ENCODE results near the gene DOLK.

The DOLK gene

GRCh38 chr9:128987805-128988204, 40.4 kb upstream of the DOLK start:
- no peak overlapping the region for H3K4me3 ChIP-seq (ENCODE audit: low read depth in 1 of 2, low read length in 2 of 2)
- ATAC-seq (ENCODE audit: insufficient read depth, low read depth): no peak

GRCh38 chr9:128986671-128987070, 39.3 kb upstream of the DOLK start:
- TF ChIP-seq, protein P1, sequence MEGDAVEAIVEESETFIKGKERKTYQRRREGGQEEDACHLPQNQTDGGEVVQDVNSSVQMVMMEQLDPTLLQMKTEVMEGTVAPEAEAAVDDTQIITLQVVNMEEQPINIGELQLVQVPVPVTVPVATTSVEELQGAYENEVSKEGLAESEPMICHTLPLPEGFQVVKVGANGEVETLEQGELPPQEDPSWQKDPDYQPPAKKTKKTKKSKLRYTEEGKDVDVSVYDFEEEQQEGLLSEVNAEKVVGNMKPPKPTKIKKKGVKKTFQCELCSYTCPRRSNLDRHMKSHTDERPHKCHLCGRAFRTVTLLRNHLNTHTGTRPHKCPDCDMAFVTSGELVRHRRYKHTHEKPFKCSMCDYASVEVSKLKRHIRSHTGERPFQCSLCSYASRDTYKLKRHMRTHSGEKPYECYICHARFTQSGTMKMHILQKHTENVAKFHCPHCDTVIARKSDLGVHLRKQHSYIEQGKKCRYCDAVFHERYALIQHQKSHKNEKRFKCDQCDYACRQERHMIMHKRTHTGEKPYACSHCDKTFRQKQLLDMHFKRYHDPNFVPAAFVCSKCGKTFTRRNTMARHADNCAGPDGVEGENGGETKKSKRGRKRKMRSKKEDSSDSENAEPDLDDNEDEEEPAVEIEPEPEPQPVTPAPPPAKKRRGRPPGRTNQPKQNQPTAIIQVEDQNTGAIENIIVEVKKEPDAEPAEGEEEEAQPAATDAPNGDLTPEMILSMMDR (IDR thresholded peaks at IDR 0.05; ENCODE audit: borderline replicate concordance, extremely low read depth, low read length, poor library complexity, severe bottlenecking): no peak
- TF ChIP-seq EZH2 (IDR thresholded peaks at IDR 0.05; ENCODE audit: borderline replicate concordance, low read depth, low read length, severe bottlenecking): no peak
- Histone ChIP-seq H3K79me2 (ENCODE audit: insufficient read depth, low read length) (no peaks in the 10 kb centered on the region), H3K4me2 (ENCODE audit: insufficient read depth, low read length) (no peak overlapping the region), H3K36me3 (ENCODE audit: insufficient read depth, low read length) (peaks cover 80% of the 10 kb centered on the region), H3K9me3 (ENCODE audit: insufficient read depth, low read length, severe bottlenecking) (no peaks in the 10 kb centered on the region), H3K4me3 (ENCODE audit: low read depth in 1 of 2, low read length in 2 of 2) (no peak overlapping the region), H3K9ac (ENCODE audit: low read depth, low read length) (no peak overlapping the region), H3K27me3 (ENCODE audit: insufficient read depth, low read length, poor library complexity) (no peaks in the 10 kb centered on the region), H2AFZ (ENCODE audit: low read depth, low read length) (no peak overlapping the region), H3K4me1 (ENCODE audit: insufficient read depth, low read length) (no peaks in the 10 kb centered on the region), H3K27ac (ENCODE audit: low read length) (no peak overlapping the region), H4K20me1 (ENCODE audit: insufficient read depth, low read length) (no peaks in the 10 kb centered on the region)
- ATAC-seq (ENCODE audit: insufficient read depth, low read depth): no peak
- no peak for DNase-seq

More at GRCh38 chr9:128987805-128988204, 40.4 kb upstream of the DOLK start:
- no peaks in the 10 kb centered on the region for H3K9me3 ChIP-seq (ENCODE audit: insufficient read depth, low read length, severe bottlenecking)
- no peaks in the 10 kb centered on the region for H3K79me2 ChIP-seq (ENCODE audit: insufficient read depth, low read length)
- no peak overlapping the region for H3K4me2 ChIP-seq (ENCODE audit: insufficient read depth, low read length)
- no peaks in the 10 kb centered on the region for H3K27me3 ChIP-seq (ENCODE audit: insufficient read depth, low read length, poor library complexity)
- peaks cover 84% of the 10 kb centered on the region for H3K36me3 ChIP-seq (ENCODE audit: insufficient read depth, low read length)
- H3K4me1 ChIP-seq (ENCODE audit: insufficient read depth, low read length): no peaks in the 10 kb centered on the region
- TF ChIP-seq, protein P1 (IDR thresholded peaks at IDR 0.05; ENCODE audit: borderline replicate concordance, extremely low read depth, low read length, poor library complexity, severe bottlenecking): no peak
- TF ChIP-seq EZH2 (IDR thresholded peaks at IDR 0.05; ENCODE audit: borderline replicate concordance, low read depth, low read length, severe bottlenecking): no peak
- no peak for DNase-seq
- no peaks in the 10 kb centered on the region for H4K20me1 ChIP-seq (ENCODE audit: insufficient read depth, low read length)
- H3K27ac ChIP-seq (ENCODE audit: low read length): no peak overlapping the region
- H3K9ac ChIP-seq (ENCODE audit: low read depth, low read length): no peak overlapping the region
- no peak overlapping the region for H2AFZ ChIP-seq (ENCODE audit: low read depth, low read length)

DNA sequence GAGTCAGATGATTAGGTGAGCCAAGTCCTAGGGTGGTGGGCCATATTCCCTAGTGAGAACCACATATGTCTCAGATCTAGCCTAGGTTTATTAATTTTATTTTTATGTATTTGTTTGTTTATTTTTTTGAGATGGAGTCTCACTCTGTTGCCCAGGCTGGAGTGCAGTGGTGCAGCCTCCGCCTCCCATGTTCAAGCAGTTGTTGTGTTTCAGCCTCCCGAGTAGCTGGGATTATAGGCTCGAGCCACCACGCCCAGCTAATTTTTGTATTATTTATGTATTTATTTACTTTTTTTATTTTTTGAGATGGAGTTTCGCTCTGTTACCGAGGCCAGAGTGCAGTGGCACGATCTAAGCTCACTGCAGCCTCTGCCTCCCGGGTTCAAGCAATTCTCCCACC, 36.1 kb upstream of the DOLK start:
- Histone ChIP-seq H3K79me2 (ENCODE audit: insufficient read depth, low read length) (no peaks in the 10 kb centered on the region), H3K36me3 (ENCODE audit: insufficient read depth, low read length) (peaks cover 87% of the 10 kb centered on the region), H4K20me1 (ENCODE audit: insufficient read depth, low read length) (no peaks in the 10 kb centered on the region), H3K4me2 (ENCODE audit: insufficient read depth, low read length) (no peak overlapping the region), H3K4me1 (ENCODE audit: insufficient read depth, low read length) (no peaks in the 10 kb centered on the region), H3K9ac (ENCODE audit: low read depth, low read length) (no peak overlapping the region), H3K27me3 (ENCODE audit: insufficient read depth, low read length, poor library complexity) (no peaks in the 10 kb centered on the region), H2AFZ (ENCODE audit: low read depth, low read length) (no peak overlapping the region), H3K9me3 (ENCODE audit: insufficient read depth, low read length, severe bottlenecking) (no peaks in the 10 kb centered on the region), H3K27ac (ENCODE audit: low read length) (no peak overlapping the region), H3K4me3 (ENCODE audit: low read depth in 1 of 2, low read length in 2 of 2) (no peak overlapping the region)
- DNase-seq: no peak
- ATAC-seq (ENCODE audit: insufficient read depth, low read depth): no peak
- TF ChIP-seq EZH2 (IDR thresholded peaks at IDR 0.05; ENCODE audit: borderline replicate concordance, low read depth, low read length, severe bottlenecking): no peak
- TF ChIP-seq, protein P1 (IDR thresholded peaks at IDR 0.05; ENCODE audit: borderline replicate concordance, extremely low read depth, low read length, poor library complexity, severe bottlenecking): no peak

GRCh38 chr9:128979111-128979510, 31.7 kb upstream of the DOLK start:
- H3K4me3 ChIP-seq (ENCODE audit: low read depth in 1 of 2, low read length in 2 of 2): no peak overlapping the region
- H2AFZ ChIP-seq (ENCODE audit: low read depth, low read length): no peak overlapping the region
- no peak overlapping the region for H3K9ac ChIP-seq (ENCODE audit: low read depth, low read length)
- H3K9me3 ChIP-seq (ENCODE audit: insufficient read depth, low read length, severe bottlenecking): no peaks in the 10 kb centered on the region
- no peaks in the 10 kb centered on the region for H3K79me2 ChIP-seq (ENCODE audit: insufficient read depth, low read length)
- no peaks in the 10 kb centered on the region for H3K27me3 ChIP-seq (ENCODE audit: insufficient read depth, low read length, poor library complexity)
- ATAC-seq (ENCODE audit: insufficient read depth, low read depth) (no peak), DNase-seq (no peak)
- H3K27ac ChIP-seq (ENCODE audit: low read length): no peak overlapping the region
- no peak overlapping the region for H3K4me2 ChIP-seq (ENCODE audit: insufficient read depth, low read length)
- TF ChIP-seq, protein P1 (IDR thresholded peaks at IDR 0.05; ENCODE audit: borderline replicate concordance, extremely low read depth, low read length, poor library complexity, severe bottlenecking): no peak
- no peak for TF ChIP-seq EZH2 (IDR thresholded peaks at IDR 0.05; ENCODE audit: borderline replicate concordance, low read depth, low read length, severe bottlenecking)
- no peaks in the 10 kb centered on the region for H4K20me1 ChIP-seq (ENCODE audit: insufficient read depth, low read length)
- H3K4me1 ChIP-seq (ENCODE audit: insufficient read depth, low read length): no peaks in the 10 kb centered on the region
- H3K36me3 ChIP-seq (ENCODE audit: insufficient read depth, low read length): peaks cover 81% of the 10 kb centered on the region
